H1 (cell line): ENCODE results near the gene ANKMY2. TPM values are rescaled to one million over a fixed set of nuclear protein-coding genes. Genes with fewer than 3 reads are reported as not detected.

ENCODE experiments used
- ASH2L ChIP-seq: fragments of 200-600, 300-600 bp; sonication (generic); IDR thresholded peaks from one replicate; pipeline ENCODE4 v1.7.1; 2017; ENCODE audit warnings: low read length
- BCL11A ChIP-seq, 2 experiments: IDR thresholded peaks; one replicate each; pipeline ENCODE4 v1.6.1; 2011; ENCODE audit warnings: low read depth in 2 of 2, low read length in 2 of 2, mild to moderate bottlenecking in 2 of 2
- CBX5 ChIP-seq: fragments of 300-800, 300-1000 bp; sonication (generic); IDR thresholded peaks from 2 replicates; pipeline ENCODE4 v1.7.1; 2016; ENCODE audit warnings: antibody characterized with exemption, low read length, low read depth
- CTCF ChIP-seq, 3 experiments: IDR thresholded peaks; 1 replicate in 2 of 3; 2 replicates in 1 of 3; pipeline versions ENCODE4 v1.5.1 to v1.6.1; 2011; ENCODE audit warnings: low read length in 3 of 3, mild to moderate bottlenecking in 3 of 3, inconsistent platforms in 2 of 3, low read depth in 1 of 3, moderate library complexity in 1 of 3; ENCODE audit not compliant: insufficient read depth in 1 of 3; ENCODE audit errors: control extremely low read depth in 1 of 3
- EZH2 ChIP-seq: fragments of 200-600 bp; sonication (generic); IDR thresholded peaks from 2 replicates; pipeline ENCODE4 v1.7.1; 2012; ENCODE audit warnings: low read depth, mild to moderate bottlenecking, moderate library complexity, low read length, inconsistent platforms; ENCODE audit not compliant: severe bottlenecking
- GABPA ChIP-seq: IDR thresholded peaks from 2 replicates; pipeline ENCODE4 v1.6.1; 2011; ENCODE audit warnings: mild to moderate bottlenecking, low read length, moderate library complexity, borderline replicate concordance; ENCODE audit not compliant: insufficient read depth
- NRF1 ChIP-seq: IDR thresholded peaks from 2 replicates; pipeline ENCODE4 v1.6.1; 2011; ENCODE audit warnings: mild to moderate bottlenecking, low read depth, low read length, improper control_type of control experiment
- PHF8 ChIP-seq: fragments of 200-600 bp; sonication (generic); conservative IDR thresholded peaks from 2 replicates; pipeline ENCODE4 v1.7.1; 2012; ENCODE audit warnings: low read depth, mild to moderate bottlenecking, inconsistent platforms, low read length, moderate library complexity
- POLR2AphosphoS5 ChIP-seq: IDR thresholded peaks from 2 replicates; pipeline ENCODE4 v1.6.1; 2011; ENCODE audit warnings: low read depth, low read length
- SAP30 ChIP-seq: fragments of 300-600 bp; sonication (generic); IDR thresholded peaks from 2 replicates; pipeline ENCODE4 v1.7.1; 2012; ENCODE audit warnings: low read length, moderate library complexity, mild to moderate bottlenecking, inconsistent platforms; ENCODE audit not compliant: insufficient read depth, insufficient replicate concordance
- SIRT6 ChIP-seq: IDR thresholded peaks from one replicate; pipeline ENCODE4 v1.7.1; 2012; ENCODE audit warnings: low read length, inconsistent platforms
- SP2 ChIP-seq: IDR thresholded peaks from 2 replicates; pipeline ENCODE4 v1.6.1; 2012; ENCODE audit warnings: mild to moderate bottlenecking, low read length, inconsistent platforms
- TBP ChIP-seq: IDR thresholded peaks from 2 replicates; pipeline ENCODE4 v1.6.1; 2011; ENCODE audit warnings: low read depth, low read length, improper control_type of control experiment
- TEAD4 ChIP-seq: IDR thresholded peaks from 2 replicates; pipeline ENCODE4 v1.6.1; 2012; ENCODE audit warnings: low read depth, low read length, inconsistent platforms, mixed read lengths
- polyA plus RNA-seq, 7 experiments: library from polyadenylated mRNA; depleted of rRNA in 3 of 7; stranded (reverse) in 5 of 7; unstranded in 2 of 7; fragments of >200 nt in 5 of 7; fragments of 200-250 nt in 2 of 7; gene quantifications; 1 replicate in 5 of 7; 2 replicates in 1 of 7; 4 replicates in 1 of 7; pipeline versions ENCODE4 v1.2.1 to v1.2.3, GENCODE V29; 2011 to 2013; ENCODE audit warnings: missing spikeins in 2 of 7, mixed read lengths in 2 of 7
- total RNA-seq: library from RNA; stranded (reverse); fragmentation: NEBNext Ultra II Directional; extraction: Animal tissue kit (Norgen Biotek cat#: 25700); gene quantifications from 2 replicates; pipeline ENCODE4 v1.2.1, GENCODE V29; 2021
- TF ChIP-seq, protein P1 (sequence below): IDR thresholded peaks from 2 replicates; pipeline ENCODE4 v1.6.1; 2012; ENCODE audit warnings: inconsistent platforms
- TF ChIP-seq, protein P2 (sequence below): IDR thresholded peaks from 2 replicates; pipeline ENCODE4 v1.6.1; 2011; ENCODE audit warnings: low read depth, mild to moderate bottlenecking, low read length; ENCODE audit not compliant: insufficient read depth

Gene ANKMY2
- total and polyA plus RNA-seq, 2 of the 8 experiments (the other 6 are each of a cell fraction or from before 2014, with no cell fraction given): 5.2 to 9.3 TPM

GRCh38 chr7:16564909-16565426 lies 80.6 kb downstream of the ANKMY2 start (continued):
- TF ChIP-seq NRF1 (no peak), POLR2AphosphoS5 (no peak), SP2 (no peak), BCL11A (IDR thresholded peaks at IDR 0.05; ENCODE audit: low read depth in 2 of 2, low read length in 2 of 2) (no peak), CBX5 (no peak), TBP (peak; percentile 62; the same call in 1 of the 2 replicates), TEAD4 (0 out of 2 replicates have a peak, but pooled peaks have one; percentile 42), EZH2 (no peak), PHF8 (no peak), SIRT6 (no peak), SAP30 (no peak), ASH2L (no peak), GABPA (no peak), CTCF (IDR thresholded peaks at IDR 0.05; ENCODE audit: control extremely low read depth in 1 of 3, insufficient read depth in 1 of 3, low read depth in 1 of 3, low read length in 3 of 3) (peak in 2 of 3 experiments; percentile 59 to 60; a peak in 3 of 4 replicates)
- TF ChIP-seq, protein P1, sequence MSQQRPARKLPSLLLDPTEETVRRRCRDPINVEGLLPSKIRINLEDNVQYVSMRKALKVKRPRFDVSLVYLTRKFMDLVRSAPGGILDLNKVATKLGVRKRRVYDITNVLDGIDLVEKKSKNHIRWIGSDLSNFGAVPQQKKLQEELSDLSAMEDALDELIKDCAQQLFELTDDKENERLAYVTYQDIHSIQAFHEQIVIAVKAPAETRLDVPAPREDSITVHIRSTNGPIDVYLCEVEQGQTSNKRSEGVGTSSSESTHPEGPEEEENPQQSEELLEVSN: no peak
- TF ChIP-seq, protein P2, sequence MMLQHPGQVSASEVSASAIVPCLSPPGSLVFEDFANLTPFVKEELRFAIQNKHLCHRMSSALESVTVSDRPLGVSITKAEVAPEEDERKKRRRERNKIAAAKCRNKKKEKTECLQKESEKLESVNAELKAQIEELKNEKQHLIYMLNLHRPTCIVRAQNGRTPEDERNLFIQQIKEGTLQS: no peak
